HEK293 (cell line): ENCODE data around the gene EML6.

Experiments used
- CTCF ChIA-PET: fragments of 350-600 bp; formaldehyde crosslinking; extraction: SDS; loops from one replicate; lab custom pipeline; 2021; ENCODE audit warnings: antibody characterized with exemption; lab: Yijun Ruan, JAX
- POLR2A ChIA-PET: fragments of 300-600 bp; formaldehyde crosslinking; extraction: SDS; loops from one replicate; lab custom pipeline; 2020; ENCODE audit warnings: antibody characterized with exemption, inconsistent platforms; lab: Yijun Ruan, JAX
- H3K27ac ChIP-seq: fragments of 200-500 bp; sonication (Bioruptor generic); 2 replicates; pipeline ENCODE4 v1.5.1; 2014; ENCODE audit warnings: low read depth, low read length, control low read depth, inconsistent platforms; ENCODE audit errors: extremely low read depth
- H3K36me3 ChIP-seq, 2 experiments: fragments of 200-500 bp in 1 of 2; sonication (Bioruptor generic) in 1 of 2; 1 replicate in 1 of 2; 2 replicates in 1 of 2; pipeline ENCODE4 v1.5.1; 2014 to 2017; ENCODE audit warnings: inconsistent platforms in 2 of 2, low read length in 2 of 2; ENCODE audit not compliant: control insufficient read depth in 2 of 2, insufficient read depth in 1 of 2
- H3K4me1 ChIP-seq: fragments of 200-500 bp; sonication (Bioruptor generic); 2 replicates; pipeline ENCODE4 v1.5.1; 2014; ENCODE audit warnings: mild to moderate bottlenecking, low read length, inconsistent platforms; ENCODE audit not compliant: control insufficient read depth, insufficient read depth
- H3K4me3 ChIP-seq: 2 replicates; pipeline ENCODE4 v1.5.1; 2011; ENCODE audit warnings: low read depth, mild to moderate bottlenecking, control low read depth, low read length, moderate library complexity
- H3K9me3 ChIP-seq: fragments of 200-500 bp; sonication (Bioruptor generic); 2 replicates; pipeline ENCODE4 v1.5.1; 2014; ENCODE audit warnings: low read depth, low read length, inconsistent platforms; ENCODE audit not compliant: control insufficient read depth, insufficient read depth
- GLI4 ChIP-seq: fragments of 450-650 bp; formaldehyde crosslinking; IDR thresholded peaks from 2 replicates; pipeline ENCODE4 v1.5.1; 2016; ENCODE audit warnings: missing biosample characterization, missing genetic modification characterization
- HOXD13 ChIP-seq: sonication (generic); formaldehyde crosslinking; IDR thresholded peaks from 2 replicates; pipeline ENCODE4 v1.8.0; 2022; ENCODE audit warnings: missing genetic modification reagents, borderline replicate concordance
- IKZF3 ChIP-seq: fragments of 450-650 bp; IDR thresholded peaks from 2 replicates; pipeline ENCODE4 v1.5.0; 2018; ENCODE audit warnings: missing biosample characterization, mild to moderate bottlenecking, missing genetic modification characterization, moderate library complexity
- MYNN ChIP-seq: fragments of 450-650 bp; formaldehyde crosslinking; IDR thresholded peaks from 2 replicates; pipeline ENCODE4 v1.5.1; 2016; ENCODE audit warnings: missing biosample characterization, missing genetic modification characterization, borderline replicate concordance
- OVOL3 ChIP-seq: fragments of 450-650 bp; formaldehyde crosslinking; IDR thresholded peaks from 2 replicates; pipeline ENCODE4 v1.5.1; 2016; ENCODE audit warnings: missing biosample characterization, missing genetic modification characterization
- SP2 ChIP-seq: fragments of 450-650 bp; formaldehyde crosslinking; IDR thresholded peaks from 2 replicates; pipeline ENCODE4 v1.5.1; 2016; ENCODE audit warnings: missing biosample characterization, missing genetic modification characterization
- ZNF10 ChIP-seq: fragments of 450-650 bp; formaldehyde crosslinking; IDR thresholded peaks from 2 replicates; pipeline ENCODE4 v1.5.1; 2017; ENCODE audit warnings: missing biosample characterization, missing genetic modification characterization
- ZNF121 ChIP-seq: fragments of 450-650 bp; formaldehyde crosslinking; IDR thresholded peaks from 2 replicates; pipeline ENCODE4 v1.5.1; 2016; ENCODE audit warnings: missing biosample characterization, missing genetic modification characterization
- ZNF132 ChIP-seq: fragments of 450-650 bp; formaldehyde crosslinking; IDR thresholded peaks from 2 replicates; pipeline ENCODE4 v1.5.1; 2017; ENCODE audit warnings: missing biosample characterization, missing genetic modification characterization, borderline replicate concordance
- ZNF211 ChIP-seq: fragments of 450-650 bp; formaldehyde crosslinking; IDR thresholded peaks from 2 replicates; pipeline ENCODE4 v1.5.1; 2016; ENCODE audit warnings: low read depth, missing biosample characterization, missing genetic modification characterization
- ZNF394 ChIP-seq: fragments of 450-650 bp; formaldehyde crosslinking; IDR thresholded peaks from 2 replicates; pipeline ENCODE4 v1.5.1; 2016; ENCODE audit warnings: missing biosample characterization, missing genetic modification characterization, mild to moderate bottlenecking, moderate library complexity, borderline replicate concordance
- ZNF501 ChIP-seq: fragments of 450-650 bp; formaldehyde crosslinking; IDR thresholded peaks from 2 replicates; pipeline ENCODE4 v1.5.1; 2016; ENCODE audit warnings: missing biosample characterization, missing genetic modification characterization
- ZNF610 ChIP-seq: fragments of 450-650 bp; formaldehyde crosslinking; IDR thresholded peaks from 2 replicates; pipeline ENCODE4 v1.5.1; 2016; ENCODE audit warnings: missing biosample characterization, missing genetic modification characterization, borderline replicate concordance
- ZNF654 ChIP-seq: fragments of 450-650 bp; formaldehyde crosslinking; IDR thresholded peaks from 2 replicates; pipeline ENCODE4 v1.5.1; 2016; ENCODE audit warnings: low read depth, missing biosample characterization, missing genetic modification characterization
- ZNF707 ChIP-seq: fragments of 450-650 bp; formaldehyde crosslinking; IDR thresholded peaks from 2 replicates; pipeline ENCODE4 v1.5.1; 2016; ENCODE audit warnings: missing biosample characterization, missing genetic modification characterization
- ZNF777 ChIP-seq: fragments of 450-650 bp; formaldehyde crosslinking; IDR thresholded peaks from 2 replicates; pipeline ENCODE4 v1.5.1; 2017; ENCODE audit warnings: missing biosample characterization, missing genetic modification characterization, borderline replicate concordance
- ZSCAN30 ChIP-seq: fragments of 450-650 bp; IDR thresholded peaks from 2 replicates; pipeline ENCODE4 v1.5.1; 2018; ENCODE audit warnings: missing biosample characterization, mild to moderate bottlenecking, missing genetic modification characterization, moderate library complexity
- TF ChIP-seq, protein P1 (sequence below): fragments of 450-650 bp; formaldehyde crosslinking; IDR thresholded peaks from 2 replicates; pipeline ENCODE4 v1.5.1; 2016; ENCODE audit warnings: missing biosample characterization, missing genetic modification characterization
- TF ChIP-seq, protein P2 (sequence below): fragments of 450-650 bp; IDR thresholded peaks from 2 replicates; pipeline ENCODE4 v1.5.1; 2018; ENCODE audit warnings: missing biosample characterization, mild to moderate bottlenecking, missing genetic modification characterization
- TF ChIP-seq, protein P3 (sequence below): fragments of 450-650 bp; formaldehyde crosslinking; IDR thresholded peaks from 2 replicates; pipeline ENCODE4 v1.5.1; 2017; ENCODE audit warnings: missing biosample characterization, missing genetic modification characterization
- TF ChIP-seq, protein P4 (sequence below): fragments of 450-650 bp; formaldehyde crosslinking; IDR thresholded peaks from 2 replicates; pipeline ENCODE4 v1.5.1; 2016; ENCODE audit warnings: missing biosample characterization, missing genetic modification characterization

EML6 gene

DNA sequence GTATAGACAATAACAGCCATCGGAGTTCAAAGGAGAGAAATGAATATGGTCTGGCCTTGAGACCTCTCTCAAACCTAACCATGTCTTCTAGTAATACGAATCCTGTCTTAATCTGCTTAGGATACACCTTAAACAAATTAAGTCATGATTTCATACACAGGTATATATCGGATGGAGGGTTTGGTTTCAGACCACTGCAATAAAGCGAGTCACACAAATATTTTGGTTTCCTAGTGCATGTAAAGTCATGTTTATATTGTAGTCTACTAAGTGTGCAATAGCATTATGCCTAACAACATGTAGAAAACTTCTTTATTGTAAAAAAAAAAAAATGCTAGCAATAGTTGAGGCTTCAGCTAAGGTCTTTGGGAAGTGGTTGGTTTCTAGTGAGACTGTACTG lies 73.8 kb downstream of the EML6 start:
- Histone ChIP-seq H3K27ac (no peak overlapping the region), H3K36me3 (no peaks in the 10 kb centered on the region), H3K4me1 (no peaks in the 10 kb centered on the region), H3K4me3 (no peak overlapping the region), H3K9me3 (no peaks in the 10 kb centered on the region)
- CTCF ChIA-PET, result interaction anchor here (1.0 to 1.3 kb wide), 2 partner anchors 24 to 41 kb away, joined by 3 read pairs; no protein-coding TSS in a partner anchor
- TF ChIP-seq ZNF654 (tag by site-specific recombination) (no peak), MYNN (tag by site-specific recombination) (no peak), ZSCAN30 (no peak), HOXD13 (CRISPR knock-in tag) (no peak), GLI4 (tag by site-specific recombination) (no peak), OVOL3 (tag by site-specific recombination) (no peak), ZNF610 (tag by site-specific recombination) (no peak), ZNF211 (no peak), ZNF132 (tag by site-specific recombination) (no peak), SP2 (tag by site-specific recombination) (no peak), ZNF394 (tag by site-specific recombination) (no peak), ZNF777 (no peak), ZNF121 (tag by site-specific recombination) (no peak)
- TF ChIP-seq, protein P1, sequence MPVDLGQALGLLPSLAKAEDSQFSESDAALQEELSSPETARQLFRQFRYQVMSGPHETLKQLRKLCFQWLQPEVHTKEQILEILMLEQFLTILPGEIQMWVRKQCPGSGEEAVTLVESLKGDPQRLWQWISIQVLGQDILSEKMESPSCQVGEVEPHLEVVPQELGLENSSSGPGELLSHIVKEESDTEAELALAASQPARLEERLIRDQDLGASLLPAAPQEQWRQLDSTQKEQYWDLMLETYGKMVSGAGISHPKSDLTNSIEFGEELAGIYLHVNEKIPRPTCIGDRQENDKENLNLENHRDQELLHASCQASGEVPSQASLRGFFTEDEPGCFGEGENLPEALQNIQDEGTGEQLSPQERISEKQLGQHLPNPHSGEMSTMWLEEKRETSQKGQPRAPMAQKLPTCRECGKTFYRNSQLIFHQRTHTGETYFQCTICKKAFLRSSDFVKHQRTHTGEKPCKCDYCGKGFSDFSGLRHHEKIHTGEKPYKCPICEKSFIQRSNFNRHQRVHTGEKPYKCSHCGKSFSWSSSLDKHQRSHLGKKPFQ (tag by site-specific recombination), result no peak
- TF ChIP-seq, protein P2, sequence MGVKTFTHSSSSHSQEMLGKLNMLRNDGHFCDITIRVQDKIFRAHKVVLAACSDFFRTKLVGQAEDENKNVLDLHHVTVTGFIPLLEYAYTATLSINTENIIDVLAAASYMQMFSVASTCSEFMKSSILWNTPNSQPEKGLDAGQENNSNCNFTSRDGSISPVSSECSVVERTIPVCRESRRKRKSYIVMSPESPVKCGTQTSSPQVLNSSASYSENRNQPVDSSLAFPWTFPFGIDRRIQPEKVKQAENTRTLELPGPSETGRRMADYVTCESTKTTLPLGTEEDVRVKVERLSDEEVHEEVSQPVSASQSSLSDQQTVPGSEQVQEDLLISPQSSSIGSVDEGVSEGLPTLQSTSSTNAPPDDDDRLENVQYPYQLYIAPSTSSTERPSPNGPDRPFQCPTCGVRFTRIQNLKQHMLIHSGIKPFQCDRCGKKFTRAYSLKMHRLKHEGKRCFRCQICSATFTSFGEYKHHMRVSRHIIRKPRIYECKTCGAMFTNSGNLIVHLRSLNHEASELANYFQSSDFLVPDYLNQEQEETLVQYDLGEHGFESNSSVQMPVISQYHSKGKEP (tag by site-specific recombination), result no peak
- TF ChIP-seq, protein P3, sequence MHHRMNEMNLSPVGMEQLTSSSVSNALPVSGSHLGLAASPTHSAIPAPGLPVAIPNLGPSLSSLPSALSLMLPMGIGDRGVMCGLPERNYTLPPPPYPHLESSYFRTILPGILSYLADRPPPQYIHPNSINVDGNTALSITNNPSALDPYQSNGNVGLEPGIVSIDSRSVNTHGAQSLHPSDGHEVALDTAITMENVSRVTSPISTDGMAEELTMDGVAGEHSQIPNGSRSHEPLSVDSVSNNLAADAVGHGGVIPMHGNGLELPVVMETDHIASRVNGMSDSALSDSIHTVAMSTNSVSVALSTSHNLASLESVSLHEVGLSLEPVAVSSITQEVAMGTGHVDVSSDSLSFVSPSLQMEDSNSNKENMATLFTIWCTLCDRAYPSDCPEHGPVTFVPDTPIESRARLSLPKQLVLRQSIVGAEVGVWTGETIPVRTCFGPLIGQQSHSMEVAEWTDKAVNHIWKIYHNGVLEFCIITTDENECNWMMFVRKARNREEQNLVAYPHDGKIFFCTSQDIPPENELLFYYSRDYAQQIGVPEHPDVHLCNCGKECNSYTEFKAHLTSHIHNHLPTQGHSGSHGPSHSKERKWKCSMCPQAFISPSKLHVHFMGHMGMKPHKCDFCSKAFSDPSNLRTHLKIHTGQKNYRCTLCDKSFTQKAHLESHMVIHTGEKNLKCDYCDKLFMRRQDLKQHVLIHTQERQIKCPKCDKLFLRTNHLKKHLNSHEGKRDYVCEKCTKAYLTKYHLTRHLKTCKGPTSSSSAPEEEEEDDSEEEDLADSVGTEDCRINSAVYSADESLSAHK (tag by site-specific recombination), result no peak
- POLR2A ChIA-PET, result no interaction called here

DNA sequence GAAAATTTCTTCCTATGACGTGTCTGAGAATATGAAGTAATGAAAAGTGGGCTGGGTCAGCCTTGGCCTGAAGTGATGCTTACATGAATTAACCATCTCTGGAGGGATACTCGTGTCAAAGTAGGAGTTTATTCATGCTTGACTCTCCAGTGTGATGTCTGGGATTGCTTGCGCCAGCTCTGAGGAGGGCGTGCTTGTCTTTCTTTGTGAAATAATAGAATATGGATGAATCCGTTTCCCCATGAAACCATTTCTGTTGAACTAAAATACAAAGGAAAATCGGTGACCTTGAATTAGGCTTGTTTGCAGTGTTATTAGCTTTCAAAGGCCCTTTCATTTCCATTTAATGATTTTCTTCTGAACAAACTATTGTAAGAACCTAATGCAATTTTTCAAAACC lies 77.9 kb downstream of the EML6 start:
- no peaks in the 10 kb centered on the region for H3K36me3 ChIP-seq
- H3K4me3 ChIP-seq, result no peak overlapping the region
- TF ChIP-seq ZNF10 (tag by site-specific recombination) (no peak), ZNF501 (no peak), ZNF707 (tag by site-specific recombination) (no peak), IKZF3 (tag by site-specific recombination) (no peak)
- TF ChIP-seq, protein P4, sequence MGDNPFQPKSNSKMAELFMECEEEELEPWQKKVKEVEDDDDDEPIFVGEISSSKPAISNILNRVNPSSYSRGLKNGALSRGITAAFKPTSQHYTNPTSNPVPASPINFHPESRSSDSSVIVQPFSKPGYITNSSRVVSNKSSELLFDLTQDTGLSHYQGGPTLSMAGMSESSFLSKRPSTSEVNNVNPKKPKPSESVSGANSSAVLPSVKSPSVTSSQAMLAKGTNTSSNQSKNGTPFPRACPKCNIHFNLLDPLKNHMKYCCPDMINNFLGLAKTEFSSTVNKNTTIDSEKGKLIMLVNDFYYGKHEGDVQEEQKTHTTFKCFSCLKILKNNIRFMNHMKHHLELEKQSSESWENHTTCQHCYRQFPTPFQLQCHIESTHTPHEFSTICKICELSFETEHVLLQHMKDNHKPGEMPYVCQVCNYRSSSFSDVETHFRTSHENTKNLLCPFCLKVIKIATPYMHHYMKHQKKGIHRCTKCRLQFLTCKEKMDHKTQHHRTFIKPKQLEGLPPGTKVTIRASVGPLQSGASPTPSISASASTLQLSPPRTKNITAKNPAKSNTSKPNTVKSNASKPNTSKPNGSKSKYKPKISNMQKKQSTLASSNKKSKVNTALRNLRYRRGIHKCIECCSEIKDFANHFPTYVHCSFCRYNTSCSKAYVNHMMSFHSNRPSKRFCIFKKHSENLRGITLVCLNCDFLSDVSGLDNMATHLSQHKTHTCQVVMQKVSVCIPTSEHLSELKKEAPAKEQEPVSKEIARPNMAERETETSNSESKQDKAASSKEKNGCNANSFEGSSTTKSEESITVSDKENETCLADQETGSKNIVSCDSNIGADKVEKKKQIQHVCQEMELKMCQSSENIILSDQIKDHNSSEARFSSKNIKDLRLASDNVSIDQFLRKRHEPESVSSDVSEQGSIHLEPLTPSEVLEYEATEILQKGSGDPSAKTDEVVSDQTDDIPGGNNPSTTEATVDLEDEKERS (tag by site-specific recombination), result no peak
- no peak overlapping the region for H3K27ac ChIP-seq
- POLR2A ChIA-PET, result no interaction called here
- no peaks in the 10 kb centered on the region for H3K4me1 ChIP-seq
- no peaks in the 10 kb centered on the region for H3K9me3 ChIP-seq
- CTCF ChIA-PET, result interaction anchor here (1.1 kb wide), 1 partner anchor 37 kb away, joined by 3 read pairs; no protein-coding TSS in a partner anchor
